ENCODE measurements around the gene NMRAL1.

The NMRAL1 gene

GRCh38 chr16:4491898-4492297 is 17.5 kb upstream of the NMRAL1 start:
- no peak for DNase-seq
- Mint-ChIP-seq H3K4me3 (no peak overlapping the region), H3K36me3 (ENCODE audit: low read depth) (peaks cover 71% of the 10 kb centered on the region), H3K27me3 (no peaks in the 10 kb centered on the region), H3K9me3 (no peaks in the 10 kb centered on the region), H3K27ac (peak overlapping the region; percentile 71), H3K4me1 (ENCODE audit: low read depth) (peaks cover 83% of the 10 kb centered on the region)

GRCh38 chr16:4489030-4489429 is 14.6 kb upstream of the NMRAL1 start:
- no peaks in the 10 kb centered on the region for H3K9me3 Mint-ChIP-seq
- no peak overlapping the region for H3K4me3 Mint-ChIP-seq
- peaks cover 72% of the 10 kb centered on the region for H3K4me1 Mint-ChIP-seq (ENCODE audit: low read depth)
- peaks cover 80% of the 10 kb centered on the region for H3K36me3 Mint-ChIP-seq (ENCODE audit: low read depth)
- peak overlapping the region; percentile 89 for H3K27ac Mint-ChIP-seq
- DNase-seq, result no peak
- H3K27me3 Mint-ChIP-seq, result no peaks in the 10 kb centered on the region

GRCh38 chr16:4488499-4488967 is 14.1 kb upstream of the NMRAL1 start:
- Mint-ChIP-seq H3K4me1 (ENCODE audit: low read depth) (peaks cover 68% of the 10 kb centered on the region), H3K27ac (peak overlapping the region; percentile 89), H3K9me3 (no peaks in the 10 kb centered on the region), H3K27me3 (no peaks in the 10 kb centered on the region), H3K36me3 (ENCODE audit: low read depth) (peaks cover 84% of the 10 kb centered on the region), H3K4me3 (no peak overlapping the region)
- DNase-seq, result no peak

GRCh38 chr16:4487955-4488498 is 13.6 kb upstream of the NMRAL1 start:
- no peaks in the 10 kb centered on the region for H3K27me3 Mint-ChIP-seq
- peaks cover 63% of the 10 kb centered on the region for H3K4me1 Mint-ChIP-seq (ENCODE audit: low read depth)
- no peak overlapping the region for H3K4me3 Mint-ChIP-seq
- peak overlapping the region; percentile 89 for H3K27ac Mint-ChIP-seq
- no peak for DNase-seq
- no peaks in the 10 kb centered on the region for H3K9me3 Mint-ChIP-seq
- peaks cover 83% of the 10 kb centered on the region for H3K36me3 Mint-ChIP-seq (ENCODE audit: low read depth)

GRCh38 chr16:4486126-4486893 is 11.9 kb upstream of the NMRAL1 start:
- Mint-ChIP-seq H3K27me3 (no peaks in the 10 kb centered on the region), H3K9me3 (no peaks in the 10 kb centered on the region), H3K27ac (peak overlapping the region; percentile 89), H3K4me1 (ENCODE audit: low read depth) (peaks cover 70% of the 10 kb centered on the region), H3K36me3 (ENCODE audit: low read depth) (peaks cover 88% of the 10 kb centered on the region), H3K4me3 (no peak overlapping the region)
- no peak for DNase-seq

- no peak overlapping the region for H3K4me3 Mint-ChIP-seq
- H3K36me3 Mint-ChIP-seq (ENCODE audit: low read depth), result peaks cover 69% of the 10 kb centered on the region
- H3K27ac Mint-ChIP-seq, result peak overlapping the region; percentile 79
- no peak for DNase-seq
- peaks cover 53% of the 10 kb centered on the region for H3K4me1 Mint-ChIP-seq (ENCODE audit: low read depth)
- H3K27me3 Mint-ChIP-seq, result no peaks in the 10 kb centered on the region
- no peaks in the 10 kb centered on the region for H3K9me3 Mint-ChIP-seq
Observed at GRCh38 chr16:4481963-4482362, 7.5 kb upstream of the NMRAL1 start.

- peaks cover 49% of the 10 kb centered on the region for H3K4me1 Mint-ChIP-seq (ENCODE audit: low read depth)
- H3K36me3 Mint-ChIP-seq (ENCODE audit: low read depth), result peaks cover 67% of the 10 kb centered on the region
- peak overlapping the region; percentile 79 for H3K27ac Mint-ChIP-seq
- H3K9me3 Mint-ChIP-seq, result no peaks in the 10 kb centered on the region
- no peak for DNase-seq
- H3K4me3 Mint-ChIP-seq, result no peak overlapping the region
- no peaks in the 10 kb centered on the region for H3K27me3 Mint-ChIP-seq
Observed at GRCh38 chr16:4481526-4481925, 7.1 kb upstream of the NMRAL1 start.

GRCh38 chr16:4477966-4478365 is 3.5 kb upstream of the NMRAL1 start:
- no peak for DNase-seq
- Mint-ChIP-seq H3K27ac (peak overlapping the region; percentile 90), H3K4me3 (peak overlapping the region; percentile 91), H3K27me3 (no peaks in the 10 kb centered on the region), H3K9me3 (peaks cover 2% of the 10 kb centered on the region), H3K4me1 (ENCODE audit: low read depth) (peaks cover 56% of the 10 kb centered on the region), H3K36me3 (ENCODE audit: low read depth) (peaks cover 39% of the 10 kb centered on the region)

- Mint-ChIP-seq H3K27ac (peak within 1 kb of the TSS; percentile 90), H3K27me3 (no peaks in the 10 kb centered on the region), H3K36me3 (ENCODE audit: low read depth) (peaks cover 35% of the 10 kb centered on the region), H3K4me3 (peak within 1 kb of the TSS; percentile 91), H3K9me3 (peaks cover 2% of the 10 kb centered on the region), H3K4me1 (ENCODE audit: low read depth) (peaks cover 49% of the 10 kb centered on the region)
- peak; percentile 99 for DNase-seq
Observed at GRCh38 chr16:4475880-4476788, 1.7 kb upstream of the NMRAL1 start, which contains the start of gene HMOX2. TSS of gene HMOX2 (plus strand) at chr16:4476398. CDS start at chr16:4505525, 29,127 bp downstream.

GRCh38 chr16:4472880-4473279 is 1.5 kb downstream of the NMRAL1 start:
- Mint-ChIP-seq H3K27me3 (no peaks in the 10 kb centered on the region), H3K9me3 (peaks cover 2% of the 10 kb centered on the region), H3K36me3 (ENCODE audit: low read depth) (peaks cover 42% of the 10 kb centered on the region), H3K4me3 (peak overlapping the region; percentile 91), H3K27ac (peak overlapping the region; percentile 75), H3K4me1 (ENCODE audit: low read depth) (peaks cover 39% of the 10 kb centered on the region)
- no peak for DNase-seq

- Mint-ChIP-seq H3K4me1 (ENCODE audit: low read depth) (peaks cover 35% of the 10 kb centered on the region), H3K27ac (peak overlapping the region; percentile 56), H3K27me3 (no peaks in the 10 kb centered on the region), H3K36me3 (ENCODE audit: low read depth) (peaks cover 43% of the 10 kb centered on the region), H3K4me3 (no peak overlapping the region), H3K9me3 (peaks cover 2% of the 10 kb centered on the region)
- DNase-seq, result no peak
Observed at GRCh38 chr16:4471869-4472268, 2.6 kb downstream of the NMRAL1 start.

GRCh38 chr16:4468972-4469371 is 5.5 kb downstream of the NMRAL1 start:
- Mint-ChIP-seq H3K9me3 (no peaks in the 10 kb centered on the region), H3K27ac (peak overlapping the region; percentile 53)
- DNase-seq, result no peak

GRCh38 chr16:4467916-4468315 is 6.5 kb downstream of the NMRAL1 start:
- no peak for DNase-seq
- Mint-ChIP-seq H3K36me3 (ENCODE audit: low read depth) (peaks cover 71% of the 10 kb centered on the region), H3K4me1 (ENCODE audit: low read depth) (peaks cover 36% of the 10 kb centered on the region), H3K4me3 (no peak overlapping the region), H3K9me3 (no peaks in the 10 kb centered on the region), H3K27me3 (no peaks in the 10 kb centered on the region), H3K27ac (no peak overlapping the region)

More at GRCh38 chr16:4468972-4469371, 5.5 kb downstream of the NMRAL1 start:
- Mint-ChIP-seq H3K36me3 (ENCODE audit: low read depth) (peaks cover 63% of the 10 kb centered on the region), H3K4me1 (ENCODE audit: low read depth) (peaks cover 41% of the 10 kb centered on the region), H3K27me3 (no peaks in the 10 kb centered on the region), H3K4me3 (no peak overlapping the region)

GRCh38 chr16:4465977-4466779 is 8.2 kb downstream of the NMRAL1 start:
- Mint-ChIP-seq H3K4me3 (peak overlapping the region; percentile 25), H3K36me3 (ENCODE audit: low read depth) (peaks cover 79% of the 10 kb centered on the region), H3K9me3 (no peaks in the 10 kb centered on the region), H3K27ac (peak overlapping the region; percentile 88), H3K27me3 (no peaks in the 10 kb centered on the region), H3K4me1 (ENCODE audit: low read depth) (peaks cover 25% of the 10 kb centered on the region)
- DNase-seq, result peak; percentile 74

Measured in activated T-cell treated with anti-CD3 and anti-CD28 coated beads, Interleukin-2, amount 50 U/mL, for 24 hours (primary cell).